Measurements from ENCODE around the gene MIEF2. TPM values are rescaled to one million over a fixed set of nuclear protein-coding genes. Genes with fewer than 3 reads are reported as not detected.

Gene MIEF2
- total and polyA plus RNA-seq, 11 donors = 18.8 to 46.9 (median 26.7) TPM

DNA sequence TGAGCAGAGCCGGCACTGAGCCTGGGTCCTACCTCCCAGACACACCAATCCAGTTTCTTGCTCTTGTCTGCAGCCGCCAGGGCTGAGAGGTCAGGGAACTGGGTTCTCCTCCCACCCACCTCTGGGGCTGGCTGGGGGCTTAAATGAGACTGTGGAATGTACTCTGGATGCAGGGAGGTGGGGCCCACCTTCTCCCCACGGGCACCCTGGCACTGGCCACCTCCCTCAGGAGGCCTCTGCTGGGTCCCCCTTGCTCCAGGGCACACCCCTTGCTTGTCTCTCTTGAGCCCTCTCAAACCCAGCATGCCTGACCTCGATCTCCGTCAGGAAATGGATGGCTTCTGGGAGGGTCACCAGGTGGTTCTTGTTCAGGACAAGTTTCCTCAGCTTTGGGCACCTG, 8.3 kb upstream of the MIEF2 start:
- Histone ChIP-seq H3K9me3 (no peaks in the 10 kb centered on the region), H3K36me3 (peaks cover 5 to 96% (median 92%) of the 10 kb centered on the region in 9 donors), H3K27ac (no peak overlapping the region), H3K4me3 (no peak overlapping the region), H3K4me1 (peaks cover 3 to 35% (median 32%) of the 10 kb centered on the region in 12 donors), H3K27me3 (no peaks in the 10 kb centered on the region)
- intact Hi-C loops (cut with DNase I) = loop anchor here in 2 of 10 donors (5.0 to 10.0 kb wide), 2 partner anchors 60 to 63 kb away; partner anchors contain the start of genes TOP3A (in 2 of the 2) and SMCR8 (in 1 of the 2)
- ATAC-seq (no peak), DNase-seq (no peak)
- no peak for TF ChIP-seq POLR2A (IDR thresholded peaks at IDR 0.05)
- TF ChIP-seq, protein P1, sequence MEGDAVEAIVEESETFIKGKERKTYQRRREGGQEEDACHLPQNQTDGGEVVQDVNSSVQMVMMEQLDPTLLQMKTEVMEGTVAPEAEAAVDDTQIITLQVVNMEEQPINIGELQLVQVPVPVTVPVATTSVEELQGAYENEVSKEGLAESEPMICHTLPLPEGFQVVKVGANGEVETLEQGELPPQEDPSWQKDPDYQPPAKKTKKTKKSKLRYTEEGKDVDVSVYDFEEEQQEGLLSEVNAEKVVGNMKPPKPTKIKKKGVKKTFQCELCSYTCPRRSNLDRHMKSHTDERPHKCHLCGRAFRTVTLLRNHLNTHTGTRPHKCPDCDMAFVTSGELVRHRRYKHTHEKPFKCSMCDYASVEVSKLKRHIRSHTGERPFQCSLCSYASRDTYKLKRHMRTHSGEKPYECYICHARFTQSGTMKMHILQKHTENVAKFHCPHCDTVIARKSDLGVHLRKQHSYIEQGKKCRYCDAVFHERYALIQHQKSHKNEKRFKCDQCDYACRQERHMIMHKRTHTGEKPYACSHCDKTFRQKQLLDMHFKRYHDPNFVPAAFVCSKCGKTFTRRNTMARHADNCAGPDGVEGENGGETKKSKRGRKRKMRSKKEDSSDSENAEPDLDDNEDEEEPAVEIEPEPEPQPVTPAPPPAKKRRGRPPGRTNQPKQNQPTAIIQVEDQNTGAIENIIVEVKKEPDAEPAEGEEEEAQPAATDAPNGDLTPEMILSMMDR (IDR thresholded peaks at IDR 0.05) = no peak
- WGBS, 4 donors = 83 to 88% (median 87%) methylated on average over 2 to 5 of the region's 5 CpGs

DNA sequence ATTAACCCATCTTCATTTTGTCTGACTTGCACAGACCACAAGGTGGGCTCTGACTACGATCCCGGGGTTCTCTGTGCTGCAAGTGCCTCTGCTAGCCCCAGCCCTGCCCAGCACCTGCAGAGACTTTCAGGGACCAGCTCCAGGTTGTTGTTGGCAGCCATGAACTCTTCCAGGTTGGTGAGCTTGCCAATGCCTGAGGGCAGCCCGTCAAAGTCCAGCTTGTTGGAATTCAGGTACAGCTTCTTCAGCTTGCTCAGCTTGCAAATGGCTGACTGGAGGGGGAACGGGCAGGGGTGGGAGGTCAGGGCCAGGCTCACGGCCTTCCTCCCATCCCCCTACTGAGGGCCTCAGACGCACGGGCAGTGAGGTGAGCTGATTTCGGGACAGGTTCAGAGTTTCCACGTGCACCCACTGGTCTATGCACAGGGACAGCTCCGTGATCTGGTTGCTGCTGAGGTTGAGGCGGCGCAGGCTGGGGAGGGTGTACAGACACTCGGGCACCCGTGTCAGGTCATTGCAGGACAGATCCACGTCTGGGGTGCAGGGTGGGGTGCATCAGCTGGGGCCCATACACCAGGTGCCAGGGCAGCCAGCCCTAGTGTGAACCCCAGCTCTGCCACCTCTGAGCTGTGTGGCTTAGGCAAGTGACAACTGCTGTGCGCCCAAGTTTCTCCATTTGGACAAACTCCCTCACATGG, 7.1 kb upstream of the MIEF2 start:
- intact Hi-C loops (cut with DNase I) = loop anchor here in 2 of 10 donors (5.0 to 10.0 kb wide), 2 partner anchors 59 to 61 kb away; partner anchors contain the start of genes TOP3A (in 2 of the 2) and SMCR8 (in 1 of the 2)
- no peaks in the 10 kb centered on the region for H3K27me3 ChIP-seq
- DNase-seq (no peak), ATAC-seq (no peak)
- no peak overlapping the region for H3K4me3 ChIP-seq
- peaks cover 6 to 29% (median 26%) of the 10 kb centered on the region in 12 donors for H3K4me1 ChIP-seq
- no peaks in the 10 kb centered on the region for H3K9me3 ChIP-seq
- TF ChIP-seq, protein P1 (IDR thresholded peaks at IDR 0.05) = no peak
- TF ChIP-seq POLR2A (IDR thresholded peaks at IDR 0.05) = no peak
- peaks cover 5 to 85% (median 81%) of the 10 kb centered on the region in 9 donors for H3K36me3 ChIP-seq
- H3K27ac ChIP-seq = no peak overlapping the region
- WGBS, 4 donors = 85 to 93% (median 90%) methylated on average over 2 to 16 of the region's 16 CpGs

DNA sequence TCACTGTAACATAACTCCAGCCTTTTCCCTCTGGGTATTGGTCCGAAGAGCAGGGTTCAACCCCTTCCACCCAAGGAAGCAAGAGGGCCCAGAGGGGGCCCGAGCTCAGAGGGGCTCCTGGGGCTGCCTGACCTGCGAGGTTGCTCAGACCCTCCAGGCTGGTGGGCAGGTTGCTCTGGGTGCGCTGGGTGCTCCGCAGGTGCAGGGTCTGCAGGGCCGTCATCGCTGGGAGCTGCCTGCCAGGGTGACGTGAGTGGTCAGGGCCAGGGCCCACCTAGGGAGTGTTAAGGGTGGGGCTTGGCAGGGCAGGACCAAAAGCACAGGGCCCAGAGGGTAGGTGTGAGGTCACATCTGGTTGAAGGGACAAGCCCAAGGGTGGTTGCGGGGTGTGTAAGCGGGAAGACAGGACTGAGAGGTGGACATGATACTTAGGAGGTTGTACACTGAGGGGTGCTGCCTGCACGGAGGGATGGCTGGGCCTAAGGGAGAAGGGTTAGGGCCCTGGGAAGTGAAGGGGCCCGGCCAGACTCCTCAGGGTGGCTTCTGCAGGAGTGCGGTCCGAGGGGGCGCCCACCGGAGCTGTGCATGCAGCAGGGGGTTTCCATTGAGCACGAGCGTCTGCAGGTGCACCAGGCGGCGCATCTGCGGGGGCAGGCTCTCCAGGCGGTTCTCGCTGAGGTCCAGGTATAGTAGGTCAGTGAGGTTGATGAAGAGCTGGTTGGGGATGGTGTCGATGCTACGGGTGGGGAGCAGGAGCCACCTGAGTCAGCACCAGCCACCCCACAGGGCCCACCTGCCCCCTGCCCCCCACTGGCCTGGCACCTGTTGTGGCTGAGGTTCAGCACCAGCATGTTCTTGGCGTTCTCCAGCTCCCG, 6.3 kb upstream of the MIEF2 start:
- DNase-seq = no peak
- no peak overlapping the region for H3K27ac ChIP-seq
- 88 to 95% (median 92%) methylated on average over 22 to 27 of the region's 27 CpGs for WGBS, 4 donors
- no peak overlapping the region for H3K4me3 ChIP-seq
- intact Hi-C loops (cut with DNase I) = loop anchor here in 2 of 10 donors (5.0 to 10.0 kb wide), 2 partner anchors 58 to 61 kb away; partner anchors contain the start of genes TOP3A (in 2 of the 2) and SMCR8 (in 1 of the 2)
- H3K9me3 ChIP-seq = no peaks in the 10 kb centered on the region
- peaks cover 6 to 27% (median 23%) of the 10 kb centered on the region in 12 donors for H3K4me1 ChIP-seq
- no peaks in the 10 kb centered on the region for H3K27me3 ChIP-seq
- H3K36me3 ChIP-seq = peaks cover 5 to 76% (median 72%) of the 10 kb centered on the region in 9 donors
- TF ChIP-seq POLR2A (IDR thresholded peaks at IDR 0.05) = no peak
- TF ChIP-seq, protein P1 (IDR thresholded peaks at IDR 0.05) = no peak
- no peak for ATAC-seq
